HG02571 (cell line): ENCODE data around the gene LMTK2.

Experiments
- ATAC-seq: cut with Tn5 transposase; IDR thresholded peaks from one replicate; pipeline ENCODE4 v1.9.1; 2021; ENCODE audit warnings: mild to moderate bottlenecking, moderate library complexity; ENCODE audit not compliant: unreplicated experiment

The LMTK2 gene

GRCh38 chr7:98233219-98234070 lies 126.8 kb downstream of the LMTK2 start:
- ATAC-seq = no peak

GRCh38 chr7:98234429-98235147 lies 127.9 kb downstream of the LMTK2 start:
- ATAC-seq = no peak

GRCh38 chr7:98235901-98236300 lies 129.2 kb downstream of the LMTK2 start:
- ATAC-seq = no peak

GRCh38 chr7:98236355-98237185 lies 129.9 kb downstream of the LMTK2 start:
- no peak for ATAC-seq

- no peak for ATAC-seq
These were observed 131.4 kb downstream of the LMTK2 start for GRCh38 chr7:98238076-98238475.

GRCh38 chr7:98238976-98239375 lies 132.3 kb downstream of the LMTK2 start:
- ATAC-seq = no peak

- no peak for ATAC-seq
These were observed 134.5 kb downstream of the LMTK2 start for GRCh38 chr7:98240961-98241673.

GRCh38 chr7:98241674-98242241 lies 135.1 kb downstream of the LMTK2 start:
- no peak for ATAC-seq

GRCh38 chr7:98242342-98242741 lies 135.7 kb downstream of the LMTK2 start:
- ATAC-seq = no peak

- ATAC-seq = no peak
These were observed 136.3 kb downstream of the LMTK2 start for GRCh38 chr7:98242934-98243333.

- no peak for ATAC-seq
These were observed 138.2 kb downstream of the LMTK2 start for GRCh38 chr7:98244871-98245270.

GRCh38 chr7:98248156-98248555 lies 141.5 kb downstream of the LMTK2 start:
- no peak for ATAC-seq

- ATAC-seq = no peak
These were observed 142.4 kb downstream of the LMTK2 start for GRCh38 chr7:98249106-98249505.

- no peak for ATAC-seq
These were observed 144.1 kb downstream of the LMTK2 start for GRCh38 chr7:98250789-98251188.

- ATAC-seq = peak; percentile 22
These were observed 144.6 kb downstream of the LMTK2 start for GRCh38 chr7:98251231-98251600.

- peak; percentile 97 for ATAC-seq
These were observed 145.2 kb downstream of the LMTK2 start, which contains the start of gene TECPR1 for GRCh38 chr7:98251601-98252424. Gene TECPR1 (minus strand): TSS chr7:98252232. CDS start chr7:98246146, 6,086 bp downstream.

- ATAC-seq = peak; percentile 18
These were observed 145.9 kb downstream of the LMTK2 start for GRCh38 chr7:98252425-98253054.

GRCh38 chr7:98254516-98254915 lies 147.9 kb downstream of the LMTK2 start:
- no peak for ATAC-seq
